Subcutaneous abdominal adipose tissue (tissue), 5 donors: ENCODE results near the gene THAP7.
"Not testable (repeated sequence)": the region's sequence is repeated elsewhere in the genome, so short reads cannot be mapped to it uniquely, and the experiment has no call there.

Experiments used
- H3K27ac ChIP-seq: one replicate; pipeline ENCODE4 v1.7.0; 2013; ENCODE audit warnings: low read depth, mild to moderate bottlenecking, inconsistent platforms, low read length, moderate library complexity
- H3K27me3 ChIP-seq, 5 donors: one replicate each; pipeline ENCODE4 v1.7.0; 2013; ENCODE audit warnings: low read length in 5 of 5, inconsistent platforms in 1 of 5; ENCODE audit not compliant: control insufficient read depth in 5 of 5, insufficient read depth in 4 of 5
- H3K36me3 ChIP-seq, 5 donors: one replicate each; pipeline ENCODE4 v1.7.0; 2013; ENCODE audit warnings: low read length in 5 of 5; ENCODE audit not compliant: control insufficient read depth in 5 of 5, insufficient read depth in 5 of 5
- H3K4me1 ChIP-seq, 5 donors: one replicate each; pipeline ENCODE4 v1.7.0; 2013; ENCODE audit warnings: low read length in 5 of 5, mild to moderate bottlenecking in 3 of 5, moderate library complexity in 1 of 5; ENCODE audit not compliant: control insufficient read depth in 5 of 5, insufficient read depth in 5 of 5
- H3K4me3 ChIP-seq, 5 donors: one replicate each; pipeline ENCODE4 v1.7.0; 2013; ENCODE audit warnings: low read length in 5 of 5, low read depth in 1 of 5
- H3K9ac ChIP-seq, 5 donors: one replicate each; pipeline ENCODE4 v1.7.0; 2013; ENCODE audit warnings: low read length in 5 of 5, mild to moderate bottlenecking in 4 of 5, moderate library complexity in 3 of 5
- H3K9me3 ChIP-seq, 5 donors: one replicate each; pipeline ENCODE4 v1.7.0; 2013; ENCODE audit warnings: low read length in 5 of 5; ENCODE audit not compliant: control insufficient read depth in 5 of 5
- donor health status: healthy.
- donor health status: healthy.
- donor health status: healthy.
- donor health status: healthy.
- donor health status: healthy.

The THAP7 gene

GRCh38 chr22:21042978-21043859 lies 41.3 kb upstream of the THAP7 start:
- Histone ChIP-seq H3K9me3 (no peaks in the 10 kb centered on the region), H3K4me3 (no peak overlapping the region), H3K4me1 (peaks cover 3 to 32% (median 25%) of the 10 kb centered on the region in 5 donors), H3K27me3 (no peaks in the 10 kb centered on the region), H3K27ac (no peak overlapping the region), H3K9ac (no peak overlapping the region), H3K36me3 (no peaks in the 10 kb centered on the region)

DNA sequence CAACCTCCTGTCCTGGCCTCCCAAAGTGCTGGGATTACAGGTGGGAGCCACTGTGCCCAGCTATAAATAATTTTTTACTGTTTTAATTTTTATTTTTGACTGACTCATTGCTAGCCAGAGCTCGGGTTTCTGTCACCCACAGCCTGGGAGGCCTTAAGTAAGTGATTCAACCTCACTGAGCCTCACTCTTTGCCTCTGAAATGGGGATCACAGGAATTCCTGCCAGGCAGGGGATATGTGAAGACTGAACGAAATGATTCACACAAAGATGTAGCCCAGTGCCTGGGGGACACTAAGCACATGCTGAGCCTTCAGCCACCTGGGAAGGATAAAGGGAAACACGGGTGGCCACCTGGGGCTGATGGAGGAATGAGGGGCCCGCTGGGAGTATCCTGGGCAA lies 40.0 kb upstream of the THAP7 start:
- Histone ChIP-seq H3K9me3 (no peaks in the 10 kb centered on the region), H3K36me3 (no peaks in the 10 kb centered on the region), H3K9ac (no peak overlapping the region), H3K27me3 (no peaks in the 10 kb centered on the region), H3K27ac (no peak overlapping the region), H3K4me1 (peaks cover 3 to 37% (median 37%) of the 10 kb centered on the region in 5 donors), H3K4me3 (no peak overlapping the region)

DNA sequence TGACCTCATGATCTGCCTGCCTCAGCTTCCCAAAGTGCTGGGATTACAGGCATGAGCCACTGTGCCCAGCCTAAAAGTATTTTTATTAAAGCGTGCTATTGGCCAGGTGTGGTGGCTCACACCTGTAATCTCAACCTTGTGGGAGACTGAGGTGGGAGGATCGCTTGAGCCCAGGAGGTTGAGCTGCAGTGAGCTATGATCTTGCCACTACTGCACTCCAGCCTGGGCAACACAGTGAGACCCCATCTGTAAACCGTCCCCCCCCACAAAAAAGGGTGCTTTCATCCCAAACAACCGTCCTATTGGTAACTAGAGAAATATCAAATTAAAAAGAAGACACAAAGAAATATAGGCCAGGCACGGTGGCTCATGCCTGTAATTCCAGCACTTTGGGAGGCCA lies 37.2 kb upstream of the THAP7 start:
- not testable (repeated sequence) for H3K27ac ChIP-seq, H3K27me3 ChIP-seq, H3K9me3 ChIP-seq, H3K4me3 ChIP-seq, H3K9ac ChIP-seq, H3K36me3 ChIP-seq
- H3K4me1 ChIP-seq: peaks cover 0 to 21% (median 17%) of the 10 kb centered on the region in 5 donors

GRCh38 chr22:21038405-21038804 lies 36.5 kb upstream of the THAP7 start:
- Histone ChIP-seq H3K4me1 (peaks cover 0 to 21% (median 15%) of the 10 kb centered on the region in 5 donors), H3K27me3 (no peaks in the 10 kb centered on the region), H3K27ac (no peak overlapping the region), H3K9me3 (no peaks in the 10 kb centered on the region), H3K4me3 (no peak overlapping the region), H3K9ac (no peak overlapping the region), H3K36me3 (no peaks in the 10 kb centered on the region)

DNA sequence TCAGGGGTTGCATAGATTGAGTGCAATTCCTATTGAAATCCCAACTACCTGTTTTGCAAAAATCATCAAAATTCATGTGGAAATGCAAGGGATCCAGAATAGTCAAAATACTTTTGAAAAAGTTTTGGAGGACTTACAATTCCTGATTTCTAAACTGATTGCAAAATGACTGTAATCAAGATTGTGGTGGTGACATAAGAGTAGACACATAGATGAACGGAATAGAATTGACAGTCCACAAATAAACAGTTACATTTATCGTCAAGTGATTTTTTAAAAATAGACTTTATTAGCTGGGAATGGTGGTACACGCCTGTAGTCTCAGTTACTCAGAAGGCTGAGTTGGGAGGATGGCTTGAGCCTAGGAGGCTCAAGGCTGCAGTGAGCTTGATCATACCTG lies 33.1 kb upstream of the THAP7 start:
- Histone ChIP-seq H3K36me3 (no peaks in the 10 kb centered on the region), H3K9me3 (no peaks in the 10 kb centered on the region), H3K9ac (no peak overlapping the region), H3K4me1 (peaks cover 0 to 41% (median 32%) of the 10 kb centered on the region in 5 donors), H3K4me3 (no peak overlapping the region), H3K27ac (no peak overlapping the region), H3K27me3 (peaks cover 3 to 18% (median 9%) of the 10 kb centered on the region in 5 donors)

DNA sequence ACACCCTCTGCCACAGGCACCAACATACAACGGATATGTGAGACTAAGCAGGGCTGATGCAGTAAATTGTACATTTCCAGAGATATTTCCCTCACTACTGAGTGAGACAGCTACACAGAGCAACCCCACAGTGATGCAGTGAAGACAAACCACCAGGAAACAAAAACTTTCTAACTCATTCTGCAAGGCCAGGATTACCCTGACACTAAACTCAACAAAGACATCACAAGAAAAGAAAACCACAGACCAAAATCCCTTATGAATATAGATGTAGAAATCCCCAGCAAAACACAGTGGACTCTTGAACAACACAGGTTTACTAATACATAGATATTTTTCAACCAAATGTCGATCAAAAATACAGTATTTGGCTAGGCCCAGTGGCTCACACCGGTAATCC lies 32.0 kb upstream of the THAP7 start:
- Histone ChIP-seq H3K27ac (no peak overlapping the region), H3K36me3 (no peaks in the 10 kb centered on the region), H3K9me3 (no peaks in the 10 kb centered on the region), H3K9ac (no peak overlapping the region), H3K4me1 (peaks cover 0 to 41% (median 32%) of the 10 kb centered on the region in 5 donors), H3K4me3 (no peak overlapping the region), H3K27me3 (peaks cover 3 to 23% (median 9%) of the 10 kb centered on the region in 5 donors)

- Histone ChIP-seq H3K27ac (no peak overlapping the region), H3K4me3 (peak overlapping the region; percentile 39 to 66 (median 48)), H3K9me3 (no peaks in the 10 kb centered on the region), H3K27me3 (peaks cover 3 to 23% (median 9%) of the 10 kb centered on the region in 5 donors), H3K36me3 (no peaks in the 10 kb centered on the region), H3K9ac (peak overlapping the region in 1 of 5 donors; percentile 58), H3K4me1 (peaks cover 0 to 35% (median 26%) of the 10 kb centered on the region in 5 donors)
Measured at GRCh38 chr22:21032868-21033688, 31.2 kb upstream of the THAP7 start.

- Histone ChIP-seq H3K9me3 (no peaks in the 10 kb centered on the region), H3K27ac (no peak within 1 kb of the TSS), H3K4me1 (peaks cover 0 to 31% (median 18%) of the 10 kb centered on the region in 5 donors), H3K27me3 (peaks cover 3 to 23% (median 9%) of the 10 kb centered on the region in 5 donors), H3K36me3 (no peaks in the 10 kb centered on the region), H3K4me3 (peak within 1 kb of the TSS; percentile 39 to 68 (median 64)), H3K9ac (peak within 1 kb of the TSS in 1 of 5 donors; percentile 58)
Measured at GRCh38 chr22:21032037-21032867, 30.3 kb upstream of the THAP7 start, which contains the start of gene SLC7A4. SLC7A4 (minus strand) TSS chr22:21032561; CDS start chr22:21031812, 749 bp downstream.

DNA sequence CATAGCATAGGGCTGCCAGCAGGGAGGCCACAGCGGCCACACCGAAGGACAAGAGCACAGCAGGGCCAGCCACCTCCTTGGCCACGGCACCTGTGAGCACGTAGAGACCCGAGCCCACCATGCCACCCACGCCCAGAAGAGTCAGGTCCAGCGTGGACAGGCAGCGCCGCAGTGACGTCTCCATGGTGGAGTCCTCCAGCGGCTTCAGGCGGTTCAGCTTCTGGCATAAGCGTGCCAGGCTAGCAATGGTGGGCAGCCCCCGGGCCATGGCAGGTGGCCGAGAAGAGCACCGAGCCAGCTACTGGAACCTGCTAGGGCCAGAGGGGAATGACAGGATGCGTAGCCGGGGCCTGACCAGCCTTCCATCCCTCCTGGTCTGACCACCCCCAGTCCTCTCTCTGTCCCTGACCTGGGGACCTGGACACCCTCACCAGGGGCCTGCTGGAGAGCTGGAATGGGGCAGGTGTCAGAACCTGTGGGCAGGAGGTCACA lies 29.7 kb upstream of the THAP7 start:
- Histone ChIP-seq H3K27me3 (peaks cover 3 to 23% (median 11%) of the 10 kb centered on the region in 5 donors), H3K9ac (peak overlapping the region in 1 of 5 donors; percentile 45), H3K4me1 (peaks cover 0 to 31% (median 18%) of the 10 kb centered on the region in 5 donors), H3K4me3 (peak overlapping the region in 3 of 5 donors; percentile 39 to 68 (median 64)), H3K36me3 (no peaks in the 10 kb centered on the region), H3K27ac (no peak overlapping the region), H3K9me3 (no peaks in the 10 kb centered on the region)
